Measurements from ENCODE around the gene EML1. TPM values are rescaled to one million over a fixed set of nuclear protein-coding genes. Genes with fewer than 3 reads are reported as not detected.

Gene EML1
- total RNA-seq, 2 experiments from 2014 or later, result 0.59 TPM; not detected in 1

GRCh38 chr14:99816642-99817041, 23.4 kb downstream of the EML1 start:
- Histone ChIP-seq H3K4me1 (ENCODE audit: insufficient read depth, low read length) (peaks cover 6% of the 10 kb centered on the region), H3K36me3 (ENCODE audit: insufficient read depth, low read length) (no peaks in the 10 kb centered on the region), H3K27ac (ENCODE audit: low read depth in 1 of 2, low read length in 2 of 2) (no peak overlapping the region), H3K27me3 (ENCODE audit: control insufficient read depth in 1 of 2, insufficient read depth in 2 of 2, low read length in 2 of 2) (peaks cover 5 to 10% of the 10 kb centered on the region in 2 experiments), H3K4me3 (ENCODE audit: low read length) (no peak overlapping the region), H3K9me3 (ENCODE audit: control insufficient read depth in 1 of 2, insufficient read depth in 1 of 2, low read length in 2 of 2) (no peaks in the 10 kb centered on the region)
- DNase-seq (no peak), ATAC-seq (ENCODE audit: poor library complexity) (no peak)
- ChIA-PET POLR2A (no interaction called here), CTCF (no interaction called here)
- H3K36me3 Mint-ChIP-seq (ENCODE audit: low read depth), result no peaks in the 10 kb centered on the region
- H3K27me3 Mint-ChIP-seq, result peaks cover 36% of the 10 kb centered on the region
- H3K4me1 Mint-ChIP-seq (ENCODE audit: low read depth), result peaks cover 14% of the 10 kb centered on the region
- intact Hi-C loops (cut with DNase I, micrococcal nuclease), result no loop called here
- TF ChIP-seq CTCF (IDR thresholded peaks at IDR 0.05), result no peak
- H3K4me3 Mint-ChIP-seq, result no peak overlapping the region
- H3K9me3 Mint-ChIP-seq, result no peaks in the 10 kb centered on the region
- H3K27ac Mint-ChIP-seq, result no peak overlapping the region

GRCh38 chr14:99817331-99817730, 24.1 kb downstream of the EML1 start:
- no peak for ATAC-seq (ENCODE audit: poor library complexity)

GRCh38 chr14:99818503-99819036, 25.4 kb downstream of the EML1 start:
- Histone ChIP-seq H3K27ac (ENCODE audit: low read depth in 1 of 2, low read length in 2 of 2) (no peak overlapping the region), H3K27me3 (ENCODE audit: control insufficient read depth in 1 of 2, insufficient read depth in 2 of 2, low read length in 2 of 2) (peaks cover 10 to 11% of the 10 kb centered on the region in 2 experiments), H3K4me1 (ENCODE audit: insufficient read depth, low read length) (peaks cover 20% of the 10 kb centered on the region), H3K36me3 (ENCODE audit: insufficient read depth, low read length) (no peaks in the 10 kb centered on the region), H3K9me3 (ENCODE audit: control insufficient read depth in 1 of 2, insufficient read depth in 1 of 2, low read length in 2 of 2) (no peaks in the 10 kb centered on the region), H3K4me3 (ENCODE audit: low read length) (no peak overlapping the region)
- intact Hi-C loops (cut with DNase I, micrococcal nuclease), result no loop called here
- POLR2A ChIA-PET, result no interaction called here
- CTCF ChIA-PET, result no interaction called here
- Mint-ChIP-seq H3K4me1 (ENCODE audit: low read depth) (peaks cover 31% of the 10 kb centered on the region), H3K27me3 (peaks cover 36% of the 10 kb centered on the region), H3K4me3 (no peak overlapping the region), H3K36me3 (ENCODE audit: low read depth) (no peaks in the 10 kb centered on the region), H3K27ac (no peak overlapping the region), H3K9me3 (no peaks in the 10 kb centered on the region)
- DNase-seq, result no peak
- no peak for ATAC-seq (ENCODE audit: poor library complexity)
- no peak for TF ChIP-seq CTCF (IDR thresholded peaks at IDR 0.05)

More at GRCh38 chr14:99817331-99817730, 24.1 kb downstream of the EML1 start:
- no peaks in the 10 kb centered on the region for H3K9me3 Mint-ChIP-seq
- H3K9me3 ChIP-seq (ENCODE audit: control insufficient read depth in 1 of 2, insufficient read depth in 1 of 2, low read length in 2 of 2), result no peaks in the 10 kb centered on the region
- H3K4me3 ChIP-seq (ENCODE audit: low read length), result no peak overlapping the region
- peaks cover 35% of the 10 kb centered on the region for H3K27me3 Mint-ChIP-seq
- intact Hi-C loops (cut with DNase I, micrococcal nuclease), result no loop called here
- no peak for DNase-seq
- no peaks in the 10 kb centered on the region for H3K36me3 Mint-ChIP-seq (ENCODE audit: low read depth)
- peaks cover 7 to 10% of the 10 kb centered on the region in 2 experiments for H3K27me3 ChIP-seq (ENCODE audit: control insufficient read depth in 1 of 2, insufficient read depth in 2 of 2, low read length in 2 of 2)
- H3K36me3 ChIP-seq (ENCODE audit: insufficient read depth, low read length), result no peaks in the 10 kb centered on the region
- POLR2A ChIA-PET, result no interaction called here
- no peak overlapping the region for H3K4me3 Mint-ChIP-seq
- H3K4me1 Mint-ChIP-seq (ENCODE audit: low read depth), result peaks cover 21% of the 10 kb centered on the region
- CTCF ChIA-PET, result no interaction called here
- H3K27ac ChIP-seq (ENCODE audit: low read depth in 1 of 2, low read length in 2 of 2), result no peak overlapping the region
- H3K27ac Mint-ChIP-seq, result no peak overlapping the region
- TF ChIP-seq CTCF (IDR thresholded peaks at IDR 0.05), result no peak
- H3K4me1 ChIP-seq (ENCODE audit: insufficient read depth, low read length), result peaks cover 13% of the 10 kb centered on the region

Measured in CD4-positive, alpha-beta T cell (primary cell).